Stimulated activated CD4-positive, alpha-beta T cell treated with anti-CD3 and anti-CD28 coated beads, Interleukin-12 subunit alpha, Interleukin-12 subunit beta, amount 100 ng/mL, for 48 hours (primary cell): ENCODE measurements around the gene SPINK4.

Experiments used
- DNase-seq, 3 donors: peaks; one replicate each; pipeline ENCODE4 v3.0.0-alpha.2; 2020; ENCODE audit warnings: low read depth in 2 of 3, low spot score in 1 of 3

Gene SPINK4

DNA sequence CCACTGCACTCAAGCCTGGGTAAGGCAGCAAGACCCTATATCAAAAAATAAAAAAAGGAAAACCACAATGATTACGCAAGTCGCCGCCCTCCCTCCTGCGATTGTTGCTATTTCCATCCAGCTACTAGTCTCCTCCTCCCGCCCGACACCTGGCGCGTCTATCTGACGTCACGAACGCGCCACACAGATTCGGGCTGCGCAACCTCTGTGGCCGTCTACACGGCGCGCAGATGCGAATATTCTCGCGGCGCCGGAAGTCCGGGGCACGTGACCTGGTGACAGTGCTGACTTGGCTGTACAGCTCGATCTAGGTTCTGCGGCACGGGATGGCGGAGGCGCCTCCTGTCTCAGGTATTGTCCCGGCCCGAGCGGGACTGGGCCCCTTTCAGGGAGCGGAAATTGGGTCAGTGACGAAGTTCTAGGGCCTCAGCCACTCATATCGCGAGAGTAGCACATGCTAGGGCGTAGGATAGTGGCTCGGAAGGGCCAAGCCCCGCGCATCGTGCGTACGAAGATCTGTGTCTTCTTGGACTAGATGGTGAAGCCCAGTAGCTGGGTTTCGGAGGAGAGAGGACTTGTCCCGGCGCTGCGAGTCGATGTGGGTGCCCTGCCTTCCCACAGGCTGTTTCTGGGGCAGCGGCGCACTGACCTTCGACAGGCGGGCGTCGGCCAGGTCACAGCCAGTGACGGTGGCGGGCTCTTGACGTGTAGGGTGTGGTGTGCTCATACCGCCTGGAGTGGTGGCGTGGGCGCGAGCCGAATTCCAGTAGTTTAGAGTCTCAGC, 50.5 kb downstream of the SPINK4 start, which contains the start of gene NFX1:
NFX1 (plus strand) TSS at position 270 of the 784 bp plus-strand sequence; CDS start at position 327, 57 bp downstream.
- DNase-seq = peak; percentile 94 to 98 (median 97)

DNA sequence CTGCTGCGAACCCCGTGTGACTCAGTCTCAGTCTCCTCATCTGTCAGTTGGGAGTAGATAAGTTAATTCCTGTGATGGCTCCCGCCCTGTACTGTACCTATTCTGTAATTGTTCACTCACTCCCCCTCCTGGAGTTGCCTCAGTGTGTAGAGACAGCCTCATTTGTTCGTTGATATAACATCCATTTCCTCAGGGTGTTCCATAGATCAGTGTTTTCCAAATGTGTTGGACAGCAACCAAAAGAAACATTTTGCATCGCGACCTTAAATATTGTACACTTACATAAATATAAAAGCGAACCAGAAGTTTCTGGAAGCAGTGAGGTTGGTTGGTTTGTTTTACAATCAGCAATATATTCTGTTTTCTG, 51.0 kb downstream of the SPINK4 start:
- no peak for DNase-seq

GRCh38 chr9:33291901-33292300, 51.9 kb downstream of the SPINK4 start:
- DNase-seq = no peak

DNA sequence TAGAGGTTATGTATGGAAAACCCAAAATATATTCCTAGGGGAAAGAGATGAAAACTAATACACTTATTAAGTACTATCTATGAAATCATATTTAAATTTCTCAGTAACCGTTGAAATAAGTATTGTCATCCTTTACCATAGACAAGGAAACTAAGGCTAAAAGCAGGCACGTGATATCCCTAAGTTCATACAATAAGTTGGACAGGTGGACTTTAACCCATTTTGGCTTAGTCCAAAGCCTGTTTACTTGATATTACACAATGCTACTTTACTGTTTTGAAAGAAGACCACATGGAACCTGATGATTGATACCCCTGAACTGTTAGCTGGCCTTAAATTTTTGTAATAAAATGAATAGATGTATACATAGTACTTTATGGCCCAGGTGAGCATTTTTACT, 53.8 kb downstream of the SPINK4 start:
- DNase-seq = no peak

DNA sequence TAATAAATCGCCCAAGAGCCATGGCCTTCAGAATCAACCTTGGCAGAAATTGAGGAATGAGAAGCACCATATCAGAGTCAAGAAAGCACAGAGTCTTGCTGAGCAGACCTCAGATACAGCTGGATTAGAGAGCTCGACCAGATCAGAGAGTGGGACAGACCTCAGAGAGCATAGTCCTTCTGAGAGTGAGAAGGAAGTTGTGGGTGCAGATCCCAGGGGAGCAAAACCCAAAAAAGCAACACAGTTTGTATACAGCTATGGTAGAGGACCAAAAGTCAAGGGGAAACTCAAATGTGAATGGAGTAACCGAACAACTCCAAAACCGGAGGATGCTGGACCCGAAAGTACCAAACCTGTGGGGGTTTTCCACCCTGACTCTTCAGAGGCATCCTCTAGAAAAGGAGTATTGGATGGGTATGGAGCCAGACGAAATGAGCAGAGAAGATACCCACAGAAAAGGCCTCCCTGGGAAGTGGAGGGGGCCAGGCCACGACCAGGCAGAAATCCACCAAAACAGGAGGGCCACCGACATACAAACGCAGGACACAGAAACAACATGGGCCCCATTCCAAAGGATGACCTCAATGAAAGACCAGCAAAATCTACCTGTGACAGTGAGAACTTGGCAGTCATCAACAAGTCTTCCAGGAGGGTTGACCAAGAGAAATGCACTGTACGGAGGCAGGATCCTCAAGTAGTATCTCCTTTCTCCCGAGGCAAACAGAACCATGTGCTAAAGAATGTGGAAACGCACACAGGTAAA, 54.9 kb downstream of the SPINK4 start:
- DNase-seq = no peak

- DNase-seq = no peak
These were observed 55.6 kb downstream of the SPINK4 start for GRCh38 chr9:33295571-33295970.

- no peak for DNase-seq
These were observed 57.5 kb downstream of the SPINK4 start for GRCh38 chr9:33297432-33297831.
